ENCODE measurements around the gene XRCC3.
"Not testable (repeated sequence)": the region's sequence is repeated elsewhere in the genome, so short reads cannot be mapped to it uniquely, and the experiment has no call there.

The XRCC3 gene

GRCh38 chr14:103693515-103693914 is 21.7 kb downstream of the XRCC3 start:
- no peak for DNase-seq (ENCODE audit: low read depth)

- DNase-seq (ENCODE audit: low read depth), result no peak
Measured at GRCh38 chr14:103692871-103693270, 22.4 kb downstream of the XRCC3 start.

DNA sequence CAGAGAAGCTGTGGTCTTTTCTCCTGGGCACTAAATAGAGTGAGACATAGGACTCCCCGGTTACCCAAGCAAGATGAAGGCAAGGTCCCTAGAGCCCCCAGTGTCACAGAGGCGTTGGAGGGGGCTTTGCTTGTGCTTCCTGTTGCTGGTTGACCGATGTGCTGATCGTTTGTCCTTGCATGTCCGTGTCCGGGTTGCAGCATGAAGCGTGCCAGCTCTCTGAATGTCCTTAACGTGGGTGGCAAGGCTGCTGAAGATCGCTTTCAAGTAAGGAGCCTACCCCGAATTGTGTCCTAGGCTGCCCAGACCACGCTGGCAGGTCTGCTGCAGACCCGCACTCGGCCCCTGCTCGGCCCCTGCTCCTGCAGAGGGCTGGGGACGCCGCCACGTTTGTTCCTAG is 23.1 kb downstream of the XRCC3 start:
- no peak for DNase-seq (ENCODE audit: low read depth)

DNA sequence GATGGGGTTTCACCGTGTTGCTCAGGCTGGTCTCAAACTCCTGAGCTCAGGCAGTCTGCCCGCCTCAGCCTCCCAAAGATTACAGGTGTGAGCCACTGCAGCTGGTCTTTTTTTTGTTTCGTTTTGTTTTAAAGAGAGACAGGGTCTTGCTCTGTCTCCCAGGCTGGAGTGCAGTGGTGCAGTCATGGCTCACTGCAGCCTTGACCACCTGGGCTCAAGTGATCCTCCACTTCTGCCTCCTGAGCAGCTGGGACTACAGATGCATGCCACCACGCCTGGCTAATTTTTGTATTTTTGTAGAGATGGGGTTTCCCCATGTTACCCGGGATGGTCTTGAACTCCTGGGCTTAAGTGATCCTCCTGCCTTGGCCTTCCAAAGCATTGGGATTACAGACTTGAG is 23.6 kb downstream of the XRCC3 start:
- DNase-seq (ENCODE audit: low read depth), result not testable (repeated sequence)

DNA sequence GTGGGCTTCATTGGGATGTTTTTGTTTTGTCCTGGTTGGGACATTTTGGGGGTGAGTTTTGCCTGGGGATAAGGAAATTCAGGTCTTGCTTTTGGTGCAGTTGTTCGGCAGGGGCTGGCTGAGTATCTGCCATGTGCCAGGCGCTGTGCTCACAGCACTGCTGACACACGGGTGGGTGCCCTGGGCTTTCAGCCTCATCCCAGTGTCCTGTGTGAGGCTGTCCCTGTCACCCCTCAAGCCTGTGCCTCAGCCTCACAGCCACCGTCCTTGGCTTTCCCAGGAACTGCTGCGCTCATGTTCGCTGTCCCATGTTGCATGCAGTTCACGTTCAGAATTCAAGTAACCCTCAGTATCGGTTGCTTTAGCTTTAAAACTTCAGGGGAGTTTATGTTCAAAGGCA is 24.9 kb downstream of the XRCC3 start:
- DNase-seq (ENCODE audit: low read depth), result no peak

DNA sequence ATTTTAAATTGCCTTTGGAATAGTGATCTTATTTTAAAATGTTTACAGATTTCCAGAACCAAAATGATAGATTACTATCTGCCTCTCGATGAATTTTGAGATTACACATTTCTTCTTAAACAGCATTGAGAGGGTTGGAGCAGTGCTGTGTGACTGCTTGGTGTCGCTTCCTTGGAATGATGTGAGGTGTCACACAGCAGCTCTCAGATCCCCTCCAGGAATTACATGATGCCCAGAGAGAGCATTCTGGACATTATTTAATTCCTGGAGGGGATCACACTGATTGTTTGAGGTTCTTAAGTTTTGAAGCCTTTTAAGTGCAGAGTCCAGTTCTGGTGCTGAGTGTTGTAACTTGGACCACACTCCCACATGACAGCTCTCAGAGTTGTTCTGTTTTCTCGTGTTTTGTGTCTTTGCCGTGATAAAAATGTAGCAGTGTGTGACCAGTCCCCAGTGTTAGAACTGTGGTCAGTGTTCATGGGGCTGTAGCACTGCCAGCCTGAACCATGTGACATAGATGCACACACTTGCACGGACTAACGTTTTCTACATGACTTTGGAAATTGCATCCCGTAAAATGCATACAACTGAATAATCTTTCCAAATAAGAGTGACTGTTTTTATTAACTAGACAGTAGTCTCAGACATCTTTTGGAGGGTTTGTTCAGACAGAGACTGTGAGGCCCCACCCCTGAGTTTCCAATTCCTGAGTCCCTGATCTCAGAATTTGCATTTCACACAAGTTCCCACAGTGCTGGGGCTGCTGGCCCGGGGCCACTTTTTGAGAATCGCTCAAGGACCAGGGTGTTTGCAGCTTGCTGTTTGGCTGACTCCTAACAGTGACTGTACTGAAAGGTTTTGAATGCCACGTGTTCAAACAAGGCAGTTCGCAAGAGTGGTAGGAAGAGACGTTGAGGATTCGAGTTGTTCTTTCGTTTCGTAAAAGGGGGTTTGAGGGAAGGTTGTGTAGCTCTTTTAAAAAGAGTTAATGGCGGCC is 26.0 kb downstream of the XRCC3 start:
- DNase-seq (ENCODE audit: low read depth), result no peak

DNA sequence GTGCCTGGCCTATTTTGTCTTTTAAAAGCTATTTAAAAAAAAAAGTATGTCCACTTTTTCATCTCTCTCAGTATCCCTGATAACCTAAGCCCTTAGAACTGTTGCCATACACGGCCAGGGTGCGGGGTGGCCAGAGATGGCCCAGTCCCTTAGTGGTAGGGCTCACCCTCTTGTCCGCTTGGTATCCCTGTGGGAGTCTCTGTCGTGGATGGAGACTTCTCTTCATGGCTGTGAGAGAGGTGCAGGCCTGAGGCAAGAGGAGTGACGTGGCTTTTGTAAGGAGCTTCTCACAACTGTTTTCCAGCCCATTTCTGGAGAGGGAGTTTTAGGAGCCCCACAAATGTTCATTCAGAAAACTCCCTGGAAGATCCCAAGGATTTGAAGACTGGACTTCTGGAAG is 26.8 kb downstream of the XRCC3 start:
- no peak for DNase-seq (ENCODE audit: low read depth)

DNA sequence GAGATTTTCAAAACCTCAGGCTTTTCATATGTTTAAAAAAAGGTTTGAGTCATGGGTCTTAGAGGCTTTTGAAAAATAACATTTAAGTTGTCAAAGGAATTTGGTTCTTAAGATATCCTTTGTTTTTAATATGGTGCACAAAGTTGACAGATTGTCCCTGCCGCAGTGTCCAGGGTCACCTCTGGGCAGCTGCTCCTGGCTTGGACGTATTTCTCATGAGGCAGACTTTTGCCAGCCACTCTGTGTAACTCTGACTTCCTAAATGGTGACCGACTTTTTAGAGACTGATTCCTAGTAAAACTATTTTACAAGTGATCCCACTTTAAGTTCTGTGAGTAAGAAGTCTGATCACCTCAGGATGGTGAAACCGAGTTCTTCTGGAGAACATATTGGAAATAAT is 27.5 kb downstream of the XRCC3 start:
- no peak for DNase-seq (ENCODE audit: low read depth)

DNA sequence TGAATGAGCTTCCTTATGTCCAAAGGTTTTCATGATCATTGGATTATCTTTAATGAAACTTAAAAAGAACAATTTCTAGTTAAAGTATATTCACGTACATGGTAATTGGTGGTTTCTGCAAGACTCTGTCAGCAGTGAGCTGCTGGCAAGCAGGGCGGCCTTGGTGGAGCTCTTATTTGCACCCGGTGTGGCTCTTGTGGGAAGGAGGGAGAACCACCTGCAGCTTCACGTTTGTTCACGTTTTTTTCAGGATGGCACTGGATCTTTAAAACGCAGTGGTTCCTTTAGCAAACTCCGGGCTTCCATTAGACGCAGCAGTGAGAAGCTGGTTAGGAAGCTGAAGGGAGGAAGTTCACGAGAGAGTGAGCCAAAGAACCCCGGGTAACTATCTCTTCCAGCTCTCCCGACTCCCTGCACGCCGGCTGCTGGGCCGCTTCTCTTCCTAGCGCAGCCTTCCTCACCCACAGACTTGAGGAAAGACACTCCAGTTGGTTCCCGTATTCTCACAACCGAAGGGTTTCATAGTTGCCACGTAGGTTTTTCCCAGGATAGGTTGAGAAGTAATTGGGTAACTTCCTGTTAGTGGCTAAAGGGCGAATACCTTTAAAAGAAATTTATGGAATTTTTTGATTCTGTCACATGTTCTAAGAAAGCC is 28.3 kb downstream of the XRCC3 start:
- no peak for DNase-seq (ENCODE audit: low read depth)

- DNase-seq (ENCODE audit: low read depth), result no peak
Measured at GRCh38 chr14:103685276-103686211, 29.7 kb downstream of the XRCC3 start.

GRCh38 chr14:103684871-103685270 is 30.4 kb downstream of the XRCC3 start:
- no peak for DNase-seq (ENCODE audit: low read depth)

- DNase-seq (ENCODE audit: low read depth), result no peak
Measured at GRCh38 chr14:103684471-103684870, 30.8 kb downstream of the XRCC3 start.

DNA sequence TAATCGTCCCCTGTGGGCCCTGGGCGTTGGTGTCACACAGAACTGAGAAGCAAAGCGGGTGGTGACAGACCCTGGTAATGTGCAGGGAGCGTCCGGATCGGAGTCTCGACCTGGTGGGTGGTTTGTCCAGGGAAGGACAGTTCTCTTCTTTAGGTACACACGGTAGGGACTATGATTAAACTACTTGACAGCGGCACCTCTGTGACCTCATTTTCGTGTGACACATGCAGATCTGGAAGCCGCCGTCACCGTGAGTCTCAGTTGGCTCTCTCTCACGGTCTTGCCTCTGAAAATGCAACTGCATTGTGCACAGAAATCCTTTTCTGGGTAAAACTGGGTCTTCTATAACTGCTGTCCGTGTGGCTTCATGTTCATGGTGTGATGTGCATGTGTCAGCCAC is 32.1 kb downstream of the XRCC3 start:
- no peak for DNase-seq (ENCODE audit: low read depth)

DNA sequence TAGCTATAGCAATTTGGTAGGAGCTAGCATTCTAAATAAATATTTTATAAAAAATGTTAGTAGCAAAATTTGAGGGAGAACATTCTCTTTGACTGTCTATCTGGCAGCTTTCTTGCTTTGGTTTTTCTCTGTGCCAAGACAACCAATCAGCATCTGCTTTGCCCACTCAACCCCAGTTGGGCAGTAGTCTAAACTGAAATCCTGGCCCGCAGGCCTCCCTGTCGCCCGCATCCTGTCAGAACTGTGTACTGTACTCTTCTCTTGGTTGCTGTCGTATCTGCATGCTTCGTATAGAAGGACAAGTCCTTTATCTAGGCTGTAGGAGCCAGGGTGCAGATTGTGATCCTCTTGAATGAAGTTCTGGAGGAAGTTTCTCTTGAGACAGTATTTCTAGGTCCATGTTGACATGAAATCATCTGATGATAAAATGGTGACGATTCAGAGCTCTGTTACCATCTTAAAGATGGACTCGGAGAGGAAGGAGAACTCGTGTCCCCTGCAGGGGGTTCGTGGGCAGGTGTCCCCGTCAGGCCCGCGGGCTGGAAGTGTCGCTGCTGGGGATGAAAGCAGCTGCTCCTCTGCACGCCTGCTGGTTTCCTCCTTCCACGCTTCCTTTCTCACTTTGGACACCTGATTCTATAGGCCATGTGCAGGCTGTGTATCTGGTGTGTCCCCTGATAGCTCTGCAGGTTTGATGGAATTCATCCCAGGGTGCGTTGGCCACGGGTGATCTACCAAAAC is 34.6 kb downstream of the XRCC3 start:
- DNase-seq (ENCODE audit: low read depth), result no peak

DNA sequence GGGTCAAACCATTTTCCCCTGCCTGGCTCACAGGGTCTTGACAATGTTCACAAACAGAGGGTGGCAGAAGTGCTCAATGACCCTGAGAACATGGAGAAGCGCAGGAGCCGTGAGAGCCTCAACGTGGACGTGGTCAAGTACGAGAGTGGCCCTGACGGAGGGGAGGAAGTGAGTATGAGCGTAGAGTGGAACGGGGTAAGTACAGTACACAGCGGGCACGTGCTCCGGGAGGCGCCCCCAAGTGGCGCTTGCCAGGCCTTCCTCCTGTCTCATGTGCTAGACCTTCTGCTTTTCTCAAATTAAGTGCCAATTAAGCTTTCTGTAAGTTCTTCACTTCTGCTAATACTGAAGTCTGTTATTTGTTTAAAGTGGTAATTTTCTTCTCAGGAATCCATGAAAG is 35.9 kb downstream of the XRCC3 start:
- no peak for DNase-seq (ENCODE audit: low read depth)

- DNase-seq (ENCODE audit: low read depth), result no peak
Measured at GRCh38 chr14:103676881-103677675, 38.2 kb downstream of the XRCC3 start.

- no peak for DNase-seq (ENCODE audit: low read depth)
Measured at GRCh38 chr14:103675957-103676356, 39.3 kb downstream of the XRCC3 start.

DNA sequence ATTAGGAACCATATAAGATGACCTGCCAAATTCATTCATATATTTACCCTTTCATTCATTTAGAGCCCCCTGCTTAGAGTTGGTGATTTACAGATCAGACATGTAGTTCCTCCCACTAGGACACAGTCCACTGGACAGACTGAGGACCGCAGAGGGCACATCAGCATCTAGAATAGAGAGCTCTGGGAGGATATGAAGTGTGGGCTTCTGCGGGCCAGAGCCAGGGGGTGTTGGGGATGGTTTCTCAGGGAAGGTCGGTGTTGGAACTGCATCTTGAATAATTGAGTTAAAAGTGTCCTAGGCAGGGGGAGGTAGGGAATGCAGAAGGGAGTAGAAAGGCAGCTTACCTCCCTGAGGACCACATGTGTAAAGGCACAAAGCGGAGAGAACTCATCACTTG is 43.3 kb downstream of the XRCC3 start:
- no peak for DNase-seq (ENCODE audit: low read depth)

GRCh38 chr14:103669370-103669769 is 45.9 kb downstream of the XRCC3 start:
- no peak for DNase-seq (ENCODE audit: low read depth)

DNA sequence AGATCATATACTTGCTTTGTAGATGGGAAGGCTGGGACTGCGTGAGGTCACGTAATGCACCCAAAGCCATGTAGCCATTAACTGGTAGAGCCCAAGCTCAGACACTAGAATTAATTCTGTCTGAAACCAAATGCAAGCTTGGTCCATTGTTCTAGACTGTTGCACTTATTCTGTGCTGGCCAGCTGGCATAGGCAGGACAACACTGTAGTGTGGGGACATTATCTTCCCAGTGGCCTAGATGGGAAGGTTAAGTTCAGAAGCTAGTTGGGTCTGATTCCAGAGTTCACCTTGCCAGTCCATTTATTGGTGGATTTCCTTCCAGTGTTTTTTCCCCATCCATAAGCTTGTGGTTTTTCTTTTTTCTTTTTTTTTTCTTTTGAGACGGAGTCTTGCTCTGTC is 47.1 kb downstream of the XRCC3 start:
- no peak for DNase-seq (ENCODE audit: low read depth)

GRCh38 chr14:103667671-103668070 is 47.6 kb downstream of the XRCC3 start:
- DNase-seq (ENCODE audit: low read depth), result no peak

Data from stimulated activated CD8-positive, alpha-beta memory T cell treated with anti-CD3 and anti-CD28 coated beads, Interleukin-15, amount 100 ng/mL, for 24 hours (primary cell).